Peyer's patch (tissue), 4 donors: ENCODE measurements around the gene ODC1.

Experiments used
- CTCF ChIP-seq, 6 experiments: fragments of 450-650 bp in 4 of 6; fragments of 200-600 bp in 2 of 6; sonication (generic) in 1 of 6; IDR thresholded peaks; one replicate each; pipeline ENCODE4 v1.5.1; 2017 to 2019; ENCODE audit warnings: antibody characterized with exemption in 6 of 6, mild to moderate bottlenecking in 3 of 6, moderate library complexity in 1 of 6
- POLR2A ChIP-seq, 2 donors: fragments of 450-650 bp; IDR thresholded peaks; one replicate each; pipeline ENCODE4 v1.5.1; 2017; ENCODE audit warnings: antibody characterized with exemption in 2 of 2, mild to moderate bottlenecking in 2 of 2, moderate library complexity in 2 of 2

- TF ChIP-seq CTCF (IDR thresholded peaks at IDR 0.05) (no peak), POLR2A (IDR thresholded peaks at IDR 0.05) (no peak)
Observed at GRCh38 chr2:10486091-10486490, 38.0 kb upstream of the ODC1 start.
